Measurements from ENCODE around the gene BET1.

Gene BET1

DNA sequence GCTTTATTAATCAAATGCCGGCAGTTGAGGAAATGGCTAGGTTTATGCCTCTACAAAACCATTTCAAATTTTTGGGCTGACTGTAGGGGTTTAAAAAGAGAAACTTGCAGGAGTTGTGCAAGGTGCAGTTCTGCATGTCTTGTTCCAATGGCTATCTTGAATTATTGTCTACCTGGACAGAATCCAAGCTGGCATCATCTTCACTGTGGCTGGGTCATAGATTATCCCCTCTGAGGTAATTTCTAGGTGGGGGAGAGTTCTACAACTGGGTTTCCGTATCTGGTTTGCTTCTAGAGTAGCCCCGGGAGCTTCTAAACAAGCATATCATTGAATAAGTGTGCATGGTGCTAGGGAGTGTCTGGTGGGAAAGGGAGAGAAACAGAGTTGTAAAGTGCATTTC is 16.9 kb downstream of the BET1 start:
- TF ChIP-seq SNAI2 (CRISPR knock-in tag; IDR thresholded peaks at IDR 0.05) (no peak), ZFP30 (CRISPR knock-in tag; IDR thresholded peaks at IDR 0.05) (no peak), ZNF70 (CRISPR knock-in tag; IDR thresholded peaks at IDR 0.05) (no peak), OSR1 (CRISPR knock-in tag; IDR thresholded peaks at IDR 0.05) (no peak), ESRRG (CRISPR knock-in tag; IDR thresholded peaks at IDR 0.05) (no peak), ZNF8 (CRISPR knock-in tag; IDR thresholded peaks at IDR 0.05) (no peak), ZC3H10 (CRISPR knock-in tag; IDR thresholded peaks at IDR 0.05) (no peak), ZNF565 (CRISPR knock-in tag; conservative IDR thresholded peaks at IDR 0.05; ENCODE audit: low read depth) (no peak), CREB5 (CRISPR knock-in tag; IDR thresholded peaks at IDR 0.05; ENCODE audit: low read depth) (no peak), ISL1 (CRISPR knock-in tag; IDR thresholded peaks at IDR 0.05) (no peak), TCF4 (CRISPR knock-in tag; IDR thresholded peaks at IDR 0.05; ENCODE audit: borderline replicate concordance) (no peak), ARNTL (CRISPR knock-in tag; IDR thresholded peaks at IDR 0.05; ENCODE audit: borderline replicate concordance, low read depth) (no peak), TOX (CRISPR knock-in tag; IDR thresholded peaks at IDR 0.05; ENCODE audit: borderline replicate concordance) (no peak), RARB (CRISPR knock-in tag; IDR thresholded peaks at IDR 0.05) (no peak), GLIS3 (CRISPR knock-in tag; IDR thresholded peaks at IDR 0.05) (no peak), PPARA (CRISPR knock-in tag; IDR thresholded peaks at IDR 0.05; ENCODE audit: borderline replicate concordance) (no peak)
- TF ChIP-seq, protein P1, sequence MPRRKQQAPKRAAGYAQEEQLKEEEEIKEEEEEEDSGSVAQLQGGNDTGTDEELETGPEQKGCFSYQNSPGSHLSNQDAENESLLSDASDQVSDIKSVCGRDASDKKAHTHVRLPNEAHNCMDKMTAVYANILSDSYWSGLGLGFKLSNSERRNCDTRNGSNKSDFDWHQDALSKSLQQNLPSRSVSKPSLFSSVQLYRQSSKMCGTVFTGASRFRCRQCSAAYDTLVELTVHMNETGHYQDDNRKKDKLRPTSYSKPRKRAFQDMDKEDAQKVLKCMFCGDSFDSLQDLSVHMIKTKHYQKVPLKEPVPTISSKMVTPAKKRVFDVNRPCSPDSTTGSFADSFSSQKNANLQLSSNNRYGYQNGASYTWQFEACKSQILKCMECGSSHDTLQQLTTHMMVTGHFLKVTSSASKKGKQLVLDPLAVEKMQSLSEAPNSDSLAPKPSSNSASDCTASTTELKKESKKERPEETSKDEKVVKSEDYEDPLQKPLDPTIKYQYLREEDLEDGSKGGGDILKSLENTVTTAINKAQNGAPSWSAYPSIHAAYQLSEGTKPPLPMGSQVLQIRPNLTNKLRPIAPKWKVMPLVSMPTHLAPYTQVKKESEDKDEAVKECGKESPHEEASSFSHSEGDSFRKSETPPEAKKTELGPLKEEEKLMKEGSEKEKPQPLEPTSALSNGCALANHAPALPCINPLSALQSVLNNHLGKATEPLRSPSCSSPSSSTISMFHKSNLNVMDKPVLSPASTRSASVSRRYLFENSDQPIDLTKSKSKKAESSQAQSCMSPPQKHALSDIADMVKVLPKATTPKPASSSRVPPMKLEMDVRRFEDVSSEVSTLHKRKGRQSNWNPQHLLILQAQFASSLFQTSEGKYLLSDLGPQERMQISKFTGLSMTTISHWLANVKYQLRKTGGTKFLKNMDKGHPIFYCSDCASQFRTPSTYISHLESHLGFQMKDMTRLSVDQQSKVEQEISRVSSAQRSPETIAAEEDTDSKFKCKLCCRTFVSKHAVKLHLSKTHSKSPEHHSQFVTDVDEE (CRISPR knock-in tag; IDR thresholded peaks at IDR 0.05), result no peak
- TF ChIP-seq, protein P2, sequence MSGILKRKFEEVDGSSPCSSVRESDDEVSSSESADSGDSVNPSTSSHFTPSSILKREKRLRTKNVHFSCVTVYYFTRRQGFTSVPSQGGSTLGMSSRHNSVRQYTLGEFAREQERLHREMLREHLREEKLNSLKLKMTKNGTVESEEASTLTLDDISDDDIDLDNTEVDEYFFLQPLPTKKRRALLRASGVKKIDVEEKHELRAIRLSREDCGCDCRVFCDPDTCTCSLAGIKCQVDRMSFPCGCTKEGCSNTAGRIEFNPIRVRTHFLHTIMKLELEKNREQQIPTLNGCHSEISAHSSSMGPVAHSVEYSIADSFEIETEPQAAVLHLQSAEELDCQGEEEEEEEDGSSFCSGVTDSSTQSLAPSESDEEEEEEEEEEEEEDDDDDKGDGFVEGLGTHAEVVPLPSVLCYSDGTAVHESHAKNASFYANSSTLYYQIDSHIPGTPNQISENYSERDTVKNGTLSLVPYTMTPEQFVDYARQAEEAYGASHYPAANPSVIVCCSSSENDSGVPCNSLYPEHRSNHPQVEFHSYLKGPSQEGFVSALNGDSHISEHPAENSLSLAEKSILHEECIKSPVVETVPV (CRISPR knock-in tag; IDR thresholded peaks at IDR 0.05), result no peak
- TF ChIP-seq, protein P3, sequence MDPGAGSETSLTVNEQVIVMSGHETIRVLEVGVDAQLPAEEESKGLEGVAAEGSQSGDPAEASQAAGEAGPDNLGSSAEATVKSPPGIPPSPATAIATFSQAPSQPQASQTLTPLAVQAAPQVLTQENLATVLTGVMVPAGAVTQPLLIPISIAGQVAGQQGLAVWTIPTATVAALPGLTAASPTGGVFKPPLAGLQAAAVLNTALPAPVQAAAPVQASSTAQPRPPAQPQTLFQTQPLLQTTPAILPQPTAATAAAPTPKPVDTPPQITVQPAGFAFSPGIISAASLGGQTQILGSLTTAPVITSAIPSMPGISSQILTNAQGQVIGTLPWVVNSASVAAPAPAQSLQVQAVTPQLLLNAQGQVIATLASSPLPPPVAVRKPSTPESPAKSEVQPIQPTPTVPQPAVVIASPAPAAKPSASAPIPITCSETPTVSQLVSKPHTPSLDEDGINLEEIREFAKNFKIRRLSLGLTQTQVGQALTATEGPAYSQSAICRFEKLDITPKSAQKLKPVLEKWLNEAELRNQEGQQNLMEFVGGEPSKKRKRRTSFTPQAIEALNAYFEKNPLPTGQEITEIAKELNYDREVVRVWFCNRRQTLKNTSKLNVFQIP (CRISPR knock-in tag; IDR thresholded peaks at IDR 0.05; ENCODE audit: borderline replicate concordance, low read depth), result no peak
- ATAC-seq, result no peak

DNA sequence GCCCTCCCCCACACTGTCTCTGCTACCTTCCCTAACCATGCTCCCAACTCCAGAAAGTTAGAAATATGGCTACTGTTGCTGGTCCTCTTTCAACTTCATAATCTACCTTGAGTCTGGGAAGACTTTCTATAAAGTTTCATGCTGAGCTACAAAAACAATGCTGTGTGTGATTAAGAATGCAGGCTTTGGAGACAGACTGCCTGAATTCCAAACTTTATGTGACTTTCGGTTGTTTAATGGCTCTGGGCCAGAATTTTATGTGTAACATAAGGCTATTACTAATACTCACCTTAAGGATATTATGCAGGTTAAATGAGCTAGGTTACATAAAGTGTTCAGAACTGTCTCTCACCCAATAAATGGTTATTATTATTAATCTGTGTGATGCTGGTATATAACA is 19.1 kb downstream of the BET1 start:
- TF ChIP-seq TOX (CRISPR knock-in tag; IDR thresholded peaks at IDR 0.05; ENCODE audit: borderline replicate concordance), result no peak
- TF ChIP-seq PPARA (CRISPR knock-in tag; IDR thresholded peaks at IDR 0.05; ENCODE audit: borderline replicate concordance), result no peak
- no peak for TF ChIP-seq RARB (CRISPR knock-in tag; IDR thresholded peaks at IDR 0.05)
- TF ChIP-seq ZFP3 (CRISPR knock-in tag; IDR thresholded peaks at IDR 0.05), result no peak
- TF ChIP-seq, protein P1 (CRISPR knock-in tag; IDR thresholded peaks at IDR 0.05), result no peak
- TF ChIP-seq, protein P2 (CRISPR knock-in tag; IDR thresholded peaks at IDR 0.05), result no peak
- no peak for TF ChIP-seq ISL1 (CRISPR knock-in tag; IDR thresholded peaks at IDR 0.05)
- no peak for TF ChIP-seq GLIS3 (CRISPR knock-in tag; IDR thresholded peaks at IDR 0.05)
- no peak for TF ChIP-seq ZC3H10 (CRISPR knock-in tag; IDR thresholded peaks at IDR 0.05)
- no peak for TF ChIP-seq OSR1 (CRISPR knock-in tag; IDR thresholded peaks at IDR 0.05)
- no peak for TF ChIP-seq ESRRG (CRISPR knock-in tag; IDR thresholded peaks at IDR 0.05)
- TF ChIP-seq PATZ1 (CRISPR knock-in tag; IDR thresholded peaks at IDR 0.05; ENCODE audit: borderline replicate concordance), result no peak
- no peak for TF ChIP-seq ZFP30 (CRISPR knock-in tag; IDR thresholded peaks at IDR 0.05)
- no peak for TF ChIP-seq CREB5 (CRISPR knock-in tag; IDR thresholded peaks at IDR 0.05; ENCODE audit: low read depth)
- TF ChIP-seq TCF4 (CRISPR knock-in tag; IDR thresholded peaks at IDR 0.05; ENCODE audit: borderline replicate concordance), result no peak
- ATAC-seq, result no peak
